OCI-LY7 (cell line): ENCODE measurements around the gene COL6A3. TPM values are rescaled to one million over a fixed set of nuclear protein-coding genes. Genes with fewer than 3 reads are reported as not detected.

ENCODE experiments used
- BruUV-seq: library from RNA; stranded (reverse); fragments of 400-500 nt; replicated peaks from 2 replicates; lab custom pipeline; 2021; lab: Mats Ljungman, UMichigan
- CTCF ChIA-PET: fragments of 300-600 bp; sonication (Branson Sonifier 250); formaldehyde crosslinking; loops from one replicate; lab custom pipeline; 2022; ENCODE audit warnings: antibody characterized with exemption; ENCODE audit not compliant: unreplicated experiment; lab: Charles Lee
- POLR2A ChIA-PET: fragments of 300-600 bp; sonication (Branson Sonifier 250); formaldehyde crosslinking; loops from one replicate; lab custom pipeline; 2022; ENCODE audit warnings: antibody characterized with exemption; lab: Charles Lee
- DNase-seq: peaks from one replicate; pipeline ENCODE4 v3.0.0-alpha.2; 2015; ENCODE audit warnings: low spot score
- H2AFZ ChIP-seq: fragments of 200-600 bp; sonication (generic), shearing (Covaris generic); 2 replicates; pipeline ENCODE4 v1.6.1; 2014; ENCODE audit warnings: mild to moderate bottlenecking, antibody characterized with exemption, low read length, moderate library complexity
- H3K27ac ChIP-seq: fragments of 200-600 bp; sonication (generic); 2 replicates; pipeline ENCODE4 v1.5.1; 2014; ENCODE audit warnings: mixed run types, low read depth, mild to moderate bottlenecking, moderate library complexity, low read length, inconsistent platforms; ENCODE audit not compliant: poor library complexity, severe bottlenecking
- H3K36me3 ChIP-seq: fragments of 200-600 bp; sonication (generic); 2 replicates; pipeline ENCODE4 v1.6.1; 2014; ENCODE audit warnings: mild to moderate bottlenecking, antibody characterized with exemption, low read length, moderate library complexity, mixed read lengths; ENCODE audit not compliant: insufficient read depth
- H3K4me1 ChIP-seq: fragments of 200-600 bp; sonication (generic); 2 replicates; pipeline ENCODE4 v1.5.1; 2014; ENCODE audit warnings: mild to moderate bottlenecking, low read length; ENCODE audit not compliant: insufficient read depth, poor library complexity, severe bottlenecking
- H3K4me2 ChIP-seq: fragments of 200-600 bp; sonication (generic); 2 replicates; pipeline ENCODE4 v1.6.1; 2014; ENCODE audit warnings: mild to moderate bottlenecking, low read length
- H3K4me3 ChIP-seq: fragments of 200-600 bp; sonication (generic); 2 replicates; pipeline ENCODE4 v1.5.1; 2014; ENCODE audit warnings: mild to moderate bottlenecking, low read depth, low read length; ENCODE audit not compliant: poor library complexity, severe bottlenecking
- H3K79me2 ChIP-seq: fragments of 200-600 bp; sonication (generic); 2 replicates; pipeline ENCODE4 v1.6.1; 2016; ENCODE audit warnings: low read depth, mild to moderate bottlenecking, low read length, moderate library complexity, mixed read lengths; ENCODE audit not compliant: insufficient read depth
- H3K9me2 ChIP-seq: fragments of 200-600 bp; sonication (generic); 2 replicates; pipeline ENCODE4 v1.6.1; 2016; ENCODE audit warnings: mild to moderate bottlenecking, low read length, mixed read lengths; ENCODE audit not compliant: insufficient read depth
- H3K9me3 ChIP-seq: fragments of 200-600 bp; sonication (generic); 2 replicates; pipeline ENCODE4 v1.6.1; 2014; ENCODE audit warnings: mild to moderate bottlenecking, mixed run types, low read length, mixed read lengths
- H4K20me1 ChIP-seq: fragments of 200-600 bp; sonication (generic); 2 replicates; pipeline ENCODE4 v1.6.1; 2014; ENCODE audit warnings: mild to moderate bottlenecking, antibody characterized with exemption, low read length, moderate library complexity, mixed read lengths; ENCODE audit not compliant: insufficient read depth
- CTCF ChIP-seq: fragments of 200-600 bp; sonication (generic); conservative IDR thresholded peaks from 2 replicates; pipeline ENCODE4 v1.5.1; 2014; ENCODE audit warnings: mild to moderate bottlenecking, antibody characterized with exemption, low read length, moderate library complexity, mixed read lengths
- EZH2phosphoT487 ChIP-seq: fragments of 200-600 bp; sonication (generic); IDR thresholded peaks from 2 replicates; pipeline ENCODE4 v1.6.1; 2018; ENCODE audit warnings: low read depth, borderline replicate concordance, mild to moderate bottlenecking, mixed run types, antibody characterized with exemption, low read length, moderate library complexity, mixed read lengths
- intact Hi-C: fragments of 100-400 bp; cut with micrococcal nuclease; formaldehyde crosslinking; loops from one replicate; pipeline ENCODE4 v1.10.0; 2022; ENCODE audit not compliant: unreplicated experiment
- total RNA-seq, 2 experiments: library from RNA; depleted of rRNA in 1 of 2; stranded (reverse); fragments of >200 nt in 1 of 2; shearing (Covaris generic) in 1 of 2; gene quantifications; 2 replicates each; pipeline ENCODE4 v1.2.3, GENCODE V29; 2014 to 2022

COL6A3 gene
- total RNA-seq, 2 experiments from 2014 or later, result not detected

GRCh38 chr2:237448171-237448570 lies 34.2 kb upstream of the COL6A3 start:
- intact Hi-C loops, result no loop called here
- TF ChIP-seq CTCF (no peak), EZH2phosphoT487 (no peak)
- CTCF ChIA-PET, result no interaction called here

GRCh38 chr2:237447496-237447895 lies 33.5 kb upstream of the COL6A3 start:
- intact Hi-C loops, result no loop called here
- DNase-seq, result no peak
- H3K36me3 ChIP-seq, result no peaks in the 10 kb centered on the region
- H3K9me2 ChIP-seq, result no peaks in the 10 kb centered on the region
- no peak overlapping the region for H2AFZ ChIP-seq
- POLR2A ChIA-PET, result no interaction called here
- no peak overlapping the region for H3K4me3 ChIP-seq
- H3K4me2 ChIP-seq, result no peak overlapping the region
- no TSS peak for BruUV-seq
- no peak for TF ChIP-seq CTCF
- no peak for TF ChIP-seq EZH2phosphoT487
- H4K20me1 ChIP-seq, result no peaks in the 10 kb centered on the region
- no peaks in the 10 kb centered on the region for H3K79me2 ChIP-seq
- CTCF ChIA-PET, result no interaction called here
- no peaks in the 10 kb centered on the region for H3K4me1 ChIP-seq
- no peak overlapping the region for H3K27ac ChIP-seq
- no peaks in the 10 kb centered on the region for H3K9me3 ChIP-seq

More at GRCh38 chr2:237448171-237448570, 34.2 kb upstream of the COL6A3 start:
- POLR2A ChIA-PET, result no interaction called here
- no peak overlapping the region for H2AFZ ChIP-seq
- H4K20me1 ChIP-seq, result no peaks in the 10 kb centered on the region
- no peak for DNase-seq
- H3K4me2 ChIP-seq, result no peak overlapping the region
- BruUV-seq, result no TSS peak
- H3K4me1 ChIP-seq, result no peaks in the 10 kb centered on the region
- no peaks in the 10 kb centered on the region for H3K9me2 ChIP-seq
- H3K27ac ChIP-seq, result no peak overlapping the region
- H3K36me3 ChIP-seq, result no peaks in the 10 kb centered on the region
- H3K79me2 ChIP-seq, result no peaks in the 10 kb centered on the region
- no peaks in the 10 kb centered on the region for H3K9me3 ChIP-seq
- H3K4me3 ChIP-seq, result no peak overlapping the region

- no peaks in the 10 kb centered on the region for H3K9me2 ChIP-seq
- POLR2A ChIA-PET, result no interaction called here
- CTCF ChIA-PET, result no interaction called here
- H3K27ac ChIP-seq, result no peak overlapping the region
- no peak overlapping the region for H3K4me2 ChIP-seq
- no peaks in the 10 kb centered on the region for H3K9me3 ChIP-seq
- H3K79me2 ChIP-seq, result no peaks in the 10 kb centered on the region
- no peak overlapping the region for H2AFZ ChIP-seq
- H4K20me1 ChIP-seq, result no peaks in the 10 kb centered on the region
- intact Hi-C loops, result no loop called here
- H3K4me3 ChIP-seq, result no peak overlapping the region
- no TSS peak for BruUV-seq
- H3K4me1 ChIP-seq, result no peaks in the 10 kb centered on the region
- DNase-seq, result no peak
- TF ChIP-seq EZH2phosphoT487, result no peak
- no peak for TF ChIP-seq CTCF
- H3K36me3 ChIP-seq, result no peaks in the 10 kb centered on the region
Observed at GRCh38 chr2:237446338-237446665, 32.3 kb upstream of the COL6A3 start.
